Purkinje cell (primary cell): ENCODE measurements around the gene PRR13. TPM values are rescaled to one million over a fixed set of nuclear protein-coding genes. Genes with fewer than 3 reads are reported as not detected.

Source experiments
- polyA plus RNA-seq: library from polyadenylated mRNA; unstranded; fragments of >200 nt; fragmentation: Nextera tagmentation; gene quantifications from 2 replicates; pipeline ENCODE4 v1.2.1, GENCODE V29; 2014

PRR13 gene
- polyA plus RNA-seq = 89.8 and 98.6 TPM in 2 replicates

GRCh38 chr12:53441040-53441833 lies at the start of gene PRR13:
Gene PRR13 (plus strand): TSS chr12:53441734. CDS start chr12:53442715, 981 bp downstream.

GRCh38 chr12:53423597-53423996 lies 17.9 kb upstream of the PRR13 start, which contains the start of gene AMHR2:
Gene AMHR2 (plus strand): TSS chr12:53423855. CDS start chr12:53423935, 80 bp downstream.

GRCh38 chr12:53451661-53452158 lies 10.2 kb downstream of the PRR13 start, which contains the start of gene PCBP2:
Gene PCBP2 (plus strand): TSS chr12:53452102. CDS start chr12:53454801, 2,699 bp downstream.

Other genes with a start within 250 kb of the PRR13 start
- gene ITGB7, start 234.5 kb upstream of the PRR13 start, polyA plus RNA-seq = not detected in 2 replicates
- gene RARG, start 209.5 kb upstream of the PRR13 start, polyA plus RNA-seq = 0.32 and 0.74 TPM in 2 replicates
- gene ESPL1, start 173.4 kb upstream of the PRR13 start, polyA plus RNA-seq = not detected in 2 replicates
- 1,122 and 1,202 TPM in 2 replicates for gene PFDN5, start 146.2 kb upstream of the PRR13 start, polyA plus RNA-seq
- gene MYG1, start 142.0 kb upstream of the PRR13 start, polyA plus RNA-seq = 60.1 and 92.0 TPM in 2 replicates
- gene AAAS, start 120.1 kb upstream of the PRR13 start, polyA plus RNA-seq = 6.3 and 19.0 TPM in 2 replicates
- not detected in 2 replicates for gene SP7, start 105.4 kb upstream of the PRR13 start, polyA plus RNA-seq
- gene SP1, start 61.6 kb upstream of the PRR13 start, polyA plus RNA-seq = 1.1 and 2.2 TPM in 2 replicates
- not detected in 2 replicates for gene AMHR2, start 17.9 kb upstream of the PRR13 start, polyA plus RNA-seq
- gene PCBP2, start 10.4 kb downstream of the PRR13 start, polyA plus RNA-seq = 111 and 125 TPM in 2 replicates
- gene MAP3K12, start 57.7 kb downstream of the PRR13 start, polyA plus RNA-seq = 3.2 and 4.6 TPM in 2 replicates
- gene TARBP2, start 59.5 kb downstream of the PRR13 start, polyA plus RNA-seq = 4.4 and 5.7 TPM in 2 replicates
- gene NPFF, start 65.8 kb downstream of the PRR13 start, polyA plus RNA-seq = 0.91 TPM in 1 of 2 replicates, not detected in the other
- gene ATF7, start 184.6 kb downstream of the PRR13 start, polyA plus RNA-seq = 3.7 and 20.9 TPM in 2 replicates
- 664 and 682 TPM in 2 replicates for gene ATP5MC2, start 234.3 kb downstream of the PRR13 start, polyA plus RNA-seq